DMS79 (cell line): ENCODE data around the gene ZNF831.

Experiments used
- DNase-seq: peaks from one replicate; lab custom pipeline; 2025; lab: John Stamatoyannopoulos, UW

ZNF831 gene

GRCh38 chr20:59247731-59248684, 84.4 kb downstream of the ZNF831 start:
- DNase-seq, result no peak

- DNase-seq, result no peak
Observed at GRCh38 chr20:59250293-59250692, 86.7 kb downstream of the ZNF831 start.

DNA sequence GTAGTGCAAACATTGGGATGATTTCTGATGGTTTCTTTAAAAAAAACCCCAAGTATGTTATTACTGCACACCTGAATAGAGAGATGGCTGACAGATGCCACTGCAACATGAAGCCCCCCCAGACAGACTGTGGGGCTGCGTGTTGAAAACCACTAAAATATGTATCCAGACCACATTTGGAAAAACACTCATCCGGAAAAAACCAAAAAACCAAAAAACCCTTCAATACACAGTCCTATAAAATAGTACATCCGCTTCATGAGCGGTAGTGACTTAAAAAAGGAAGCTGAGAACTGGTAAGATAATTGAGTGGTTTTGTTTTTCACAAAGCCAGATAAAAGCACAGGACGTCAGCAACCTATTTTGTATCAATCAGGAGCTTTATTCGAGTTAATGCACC, 89.7 kb downstream of the ZNF831 start:
- DNase-seq, result no peak

GRCh38 chr20:59253779-59254319, 90.2 kb downstream of the ZNF831 start:
- DNase-seq, result no peak

GRCh38 chr20:59255256-59255655, 91.6 kb downstream of the ZNF831 start:
- no peak for DNase-seq

DNA sequence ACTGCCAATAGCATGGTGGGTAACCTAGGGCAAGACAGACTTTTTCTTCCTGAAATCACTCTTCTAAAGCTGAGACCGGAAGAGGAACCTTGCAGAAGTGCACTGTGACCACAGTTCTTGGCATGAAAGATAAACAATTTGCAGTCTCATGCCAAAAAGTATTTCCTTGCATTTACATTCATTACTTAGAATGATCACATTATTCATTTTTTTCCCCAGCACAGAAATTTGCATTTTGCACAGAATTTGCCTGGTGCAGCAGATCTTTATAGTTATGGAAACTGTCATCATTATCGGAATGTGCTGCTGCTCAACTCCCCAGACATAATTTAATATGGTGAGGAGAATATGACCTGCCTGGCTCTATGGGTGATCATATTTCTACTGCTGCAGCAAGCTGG, 94.6 kb downstream of the ZNF831 start:
- DNase-seq, result no peak

GRCh38 chr20:59259946-59260345, 96.3 kb downstream of the ZNF831 start:
- DNase-seq, result no peak

GRCh38 chr20:59265298-59265697, 101.7 kb downstream of the ZNF831 start:
- DNase-seq, result no peak

- no peak for DNase-seq
Observed at GRCh38 chr20:59268870-59269269, 105.2 kb downstream of the ZNF831 start.

DNA sequence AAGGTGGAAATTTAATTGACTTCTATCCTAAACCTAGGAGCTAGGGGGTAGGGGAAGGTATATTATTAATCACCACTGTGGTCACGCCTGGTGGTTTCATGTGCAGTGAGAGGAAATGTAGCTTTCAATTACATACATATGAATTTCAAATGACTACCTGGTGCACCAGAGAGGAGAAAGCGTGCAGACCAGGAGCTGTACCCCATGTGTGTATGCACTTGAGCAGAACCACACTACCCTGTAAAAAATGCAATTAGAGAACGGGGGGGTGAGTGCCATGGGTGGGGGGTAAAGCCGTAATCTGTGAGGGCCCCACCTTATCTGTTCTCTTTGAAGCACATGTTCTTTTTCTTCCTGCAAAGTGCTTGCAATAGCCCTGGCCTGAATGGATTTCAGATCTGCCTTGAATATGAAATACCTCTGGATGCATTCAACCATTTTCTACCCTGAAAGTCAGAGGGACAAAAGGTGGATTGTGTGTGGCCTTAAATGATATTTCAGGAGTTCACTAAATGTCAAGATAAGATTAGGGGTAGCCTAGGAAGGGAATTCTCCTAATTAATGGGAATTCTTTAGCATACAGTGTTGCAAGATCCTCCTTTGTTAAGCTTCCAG, 105.9 kb downstream of the ZNF831 start:
- no peak for DNase-seq

DNA sequence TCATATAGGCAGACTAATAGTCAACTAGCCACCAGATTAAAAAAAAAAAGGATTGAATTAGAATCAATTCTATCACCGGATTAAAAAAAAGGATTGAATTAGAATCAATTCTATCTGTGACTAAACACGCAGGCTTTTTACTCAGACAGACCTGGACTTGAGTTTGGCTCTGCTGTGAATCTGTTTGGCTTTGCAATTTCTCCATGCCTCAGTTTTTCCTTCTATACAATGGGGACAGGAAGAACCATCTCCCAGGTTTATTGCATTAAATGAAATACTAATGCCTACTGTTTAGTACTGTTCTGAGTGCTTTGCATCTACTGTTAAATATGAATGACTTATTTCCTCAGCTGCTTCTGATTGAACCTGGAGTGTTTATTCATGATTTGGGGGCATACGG, 106.8 kb downstream of the ZNF831 start:
- DNase-seq, result no peak

- DNase-seq, result no peak
Observed at GRCh38 chr20:59273739-59274357, 110.2 kb downstream of the ZNF831 start.

DNA sequence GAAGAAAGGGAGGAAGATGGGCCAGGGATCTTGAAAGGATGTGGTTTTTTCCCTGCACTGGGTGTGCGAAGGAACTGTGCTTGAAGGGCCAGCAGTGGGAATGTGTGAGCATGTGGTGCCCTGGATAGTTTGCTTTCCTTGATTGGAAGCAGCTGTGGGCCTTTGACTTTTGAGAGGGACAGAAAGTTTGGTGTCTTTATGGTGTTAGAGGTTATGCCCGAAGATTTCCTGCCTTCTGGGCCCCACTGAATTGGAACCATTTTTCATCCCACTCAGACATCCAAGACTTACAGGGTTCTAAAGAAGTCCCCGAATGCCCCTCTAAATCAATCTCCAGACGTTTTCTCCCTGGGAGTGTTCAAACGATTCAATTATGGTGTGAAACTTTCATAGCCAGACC, 113.3 kb downstream of the ZNF831 start:
- no peak for DNase-seq

- no peak for DNase-seq
Observed at GRCh38 chr20:59284470-59284869, 120.8 kb downstream of the ZNF831 start.

- DNase-seq, result no peak
Observed at GRCh38 chr20:59289994-59290393, 126.4 kb downstream of the ZNF831 start.

- no peak for DNase-seq
Observed at GRCh38 chr20:59291740-59292383, 128.2 kb downstream of the ZNF831 start.

DNA sequence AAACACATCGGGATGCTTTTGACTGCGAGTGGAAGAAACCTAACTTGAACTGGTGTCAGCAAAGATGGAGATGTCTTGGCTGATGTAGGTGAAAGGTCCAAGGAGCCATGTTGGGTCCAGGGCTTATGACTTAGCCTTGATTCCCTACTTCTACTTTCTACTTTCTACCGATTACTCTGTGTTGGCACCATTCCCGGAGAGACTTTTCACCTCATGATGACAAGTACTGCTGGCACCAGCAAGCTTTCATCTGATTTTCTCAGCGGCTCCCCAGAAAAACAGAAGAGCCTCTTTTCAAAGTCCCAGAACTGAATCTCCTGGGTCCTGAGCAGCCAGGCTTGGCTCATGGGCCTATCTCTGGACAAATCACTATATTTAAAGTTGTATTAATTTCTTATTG, 131.9 kb downstream of the ZNF831 start:
- peak; percentile 13 for DNase-seq

DNA sequence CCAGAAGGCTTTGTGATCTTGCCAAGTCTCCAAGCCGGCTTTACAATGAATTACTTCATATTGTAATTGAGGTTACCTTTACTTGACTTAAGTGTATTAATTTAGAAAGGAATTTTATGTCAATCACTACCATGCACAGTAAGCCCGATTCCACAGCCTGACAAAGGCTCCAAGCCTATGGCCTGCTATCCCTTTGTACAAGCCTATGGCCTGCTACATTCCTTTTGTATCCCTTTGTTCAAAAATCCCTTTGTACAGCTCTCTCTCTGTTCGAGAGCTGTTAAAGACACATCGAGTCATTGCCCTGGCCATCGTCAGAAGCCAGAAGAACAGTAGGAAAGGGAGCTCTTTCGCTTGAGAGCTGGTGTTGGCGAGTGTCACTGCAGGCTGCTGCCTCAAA, 134.1 kb downstream of the ZNF831 start:
- no peak for DNase-seq

DNA sequence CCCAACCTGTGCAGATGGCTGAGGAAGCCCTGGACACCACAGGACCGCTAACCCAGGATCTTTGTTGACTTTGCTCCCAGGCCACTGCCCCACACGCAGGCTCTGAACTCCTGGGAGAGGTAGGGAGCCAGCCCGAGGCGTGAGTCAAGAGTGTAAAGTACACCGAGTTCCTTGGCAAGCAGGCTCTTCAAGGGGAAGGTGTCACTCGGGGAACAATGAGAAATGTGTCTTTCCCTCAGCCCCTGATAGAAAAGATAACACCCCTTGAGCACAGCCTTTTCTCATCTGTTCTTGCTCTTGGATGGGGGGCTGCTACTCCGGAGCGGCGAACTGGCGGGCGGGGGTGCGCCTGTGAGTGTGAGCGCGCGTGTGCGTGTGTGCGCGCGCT, 136.3 kb downstream of the ZNF831 start:
- no peak for DNase-seq

GRCh38 chr20:59300333-59301081, 136.9 kb downstream of the ZNF831 start, which contains the start of gene EDN3:
EDN3 (plus strand) TSS chr20:59300611; CDS start chr20:59300813, 202 bp downstream.
- no peak for DNase-seq

- no peak for DNase-seq
Observed at GRCh38 chr20:59301343-59302007, 137.9 kb downstream of the ZNF831 start.
